Measurements from ENCODE around the gene GDPD1.
"Not testable (repeated sequence)": the region's sequence is repeated elsewhere in the genome, so short reads cannot be mapped to it uniquely, and the experiment has no call there.

The GDPD1 gene

DNA sequence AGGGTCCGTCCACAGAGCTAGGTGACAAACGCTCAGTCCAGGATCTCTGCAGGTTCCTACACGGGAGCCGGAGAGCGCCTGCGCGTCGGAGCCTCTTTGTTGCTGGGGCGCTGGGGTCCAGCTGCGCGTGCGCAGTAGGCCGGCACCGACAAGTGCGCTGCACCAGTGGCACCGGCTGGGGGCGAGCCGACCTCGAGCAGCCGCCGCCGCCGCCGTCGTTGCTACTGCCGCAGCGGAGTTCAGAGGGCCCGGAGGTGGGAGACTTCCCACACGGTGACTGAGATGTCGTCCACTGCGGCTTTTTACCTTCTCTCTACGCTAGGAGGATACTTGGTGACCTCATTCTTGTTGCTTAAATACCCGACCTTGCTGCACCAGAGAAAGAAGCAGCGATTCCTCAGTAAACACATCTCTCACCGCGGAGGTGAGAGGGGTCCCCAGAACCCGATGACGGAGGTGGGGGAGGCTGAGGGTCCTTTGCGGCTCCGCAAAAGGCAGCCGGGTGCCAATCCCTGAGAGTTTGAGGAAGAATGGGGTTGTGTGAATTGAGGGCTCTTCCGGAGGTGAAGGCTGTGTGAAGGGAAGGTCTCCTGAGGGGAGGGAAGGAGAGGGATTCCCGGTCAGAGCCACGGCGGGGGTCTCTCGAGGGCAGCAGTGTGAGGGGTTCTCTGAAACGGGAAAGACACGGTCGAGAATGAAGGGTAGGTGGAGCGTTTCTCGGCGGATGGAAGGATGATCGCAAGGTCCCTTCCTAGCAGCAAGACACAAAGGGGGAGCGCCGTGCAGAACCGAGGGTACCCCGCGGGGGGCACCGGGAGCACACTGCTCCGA is at the start of gene GDPD1:
GDPD1 (plus strand) TSS at position 184 of the 831 bp plus-strand sequence; CDS start at position 283, 99 bp downstream.
- FAIRE-seq, result no peak

DNA sequence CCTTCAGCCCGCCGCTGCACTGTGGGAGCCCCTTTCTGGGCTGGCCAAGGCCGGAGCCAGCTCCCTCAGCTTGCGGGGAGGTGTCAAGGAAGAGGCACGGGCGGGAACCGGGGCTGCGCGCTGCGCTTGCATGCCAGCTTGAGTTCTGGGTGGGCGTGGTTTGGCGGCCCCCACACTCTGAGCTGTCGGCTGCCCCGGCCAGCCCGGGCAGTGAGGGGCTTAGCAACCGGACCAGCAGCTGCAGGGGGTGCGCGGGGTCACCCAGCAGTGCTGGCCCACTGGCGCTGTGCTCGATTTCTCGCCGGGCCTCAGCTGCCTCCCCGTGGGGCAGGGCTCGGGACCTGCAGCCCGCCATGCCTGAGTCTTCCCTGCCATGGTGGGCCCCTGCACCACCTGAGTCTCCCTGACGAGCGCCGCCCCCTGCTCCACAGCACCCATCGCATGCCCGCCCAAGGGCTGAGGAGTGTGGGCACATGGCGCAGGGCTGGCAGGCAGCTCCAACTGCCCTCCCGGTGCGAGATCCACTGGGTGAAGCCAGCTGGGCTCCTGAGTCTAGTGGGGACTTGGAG is 47.8 kb upstream of the GDPD1 start:
- FAIRE-seq, result no peak

DNA sequence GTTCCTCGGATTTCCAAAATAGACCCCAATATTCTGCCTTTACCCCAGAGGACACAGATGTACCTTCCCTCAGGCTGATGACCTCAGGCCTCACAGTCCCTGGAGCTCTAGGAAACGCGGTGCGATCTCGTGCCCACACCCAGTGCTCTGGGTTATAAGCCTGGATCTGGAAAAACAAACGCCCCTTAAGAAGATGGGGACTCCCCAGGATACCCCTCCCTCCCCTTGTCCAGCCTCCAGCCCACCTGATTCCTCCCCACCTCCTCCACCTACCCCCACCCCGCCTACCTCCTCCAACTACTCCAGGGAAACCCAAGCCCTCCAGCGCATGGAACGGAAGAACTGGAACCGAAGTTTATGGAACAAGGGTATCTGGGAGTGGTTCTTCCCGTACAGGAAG is 45.6 kb upstream of the GDPD1 start:
- FAIRE-seq, result no peak

DNA sequence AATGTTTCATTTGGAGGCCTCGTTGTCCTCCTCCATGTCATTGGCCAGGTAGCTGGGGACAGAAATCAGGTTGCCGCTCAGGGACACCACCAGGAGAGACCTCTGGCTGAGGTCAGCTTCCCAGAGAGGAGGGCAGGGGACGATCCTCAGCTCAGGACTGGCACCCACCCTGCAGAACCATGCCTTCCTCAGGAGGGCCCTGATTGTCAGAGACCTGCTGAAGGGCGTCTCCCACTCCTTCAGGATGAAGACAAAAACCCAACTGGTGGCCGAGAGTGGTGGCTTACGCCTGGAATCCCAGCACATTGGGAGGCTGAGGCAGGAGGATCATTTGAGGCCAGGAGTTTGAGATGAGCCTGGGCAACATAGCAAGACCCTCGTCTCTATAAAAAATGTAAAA is 45.2 kb upstream of the GDPD1 start:
- FAIRE-seq, result no peak

DNA sequence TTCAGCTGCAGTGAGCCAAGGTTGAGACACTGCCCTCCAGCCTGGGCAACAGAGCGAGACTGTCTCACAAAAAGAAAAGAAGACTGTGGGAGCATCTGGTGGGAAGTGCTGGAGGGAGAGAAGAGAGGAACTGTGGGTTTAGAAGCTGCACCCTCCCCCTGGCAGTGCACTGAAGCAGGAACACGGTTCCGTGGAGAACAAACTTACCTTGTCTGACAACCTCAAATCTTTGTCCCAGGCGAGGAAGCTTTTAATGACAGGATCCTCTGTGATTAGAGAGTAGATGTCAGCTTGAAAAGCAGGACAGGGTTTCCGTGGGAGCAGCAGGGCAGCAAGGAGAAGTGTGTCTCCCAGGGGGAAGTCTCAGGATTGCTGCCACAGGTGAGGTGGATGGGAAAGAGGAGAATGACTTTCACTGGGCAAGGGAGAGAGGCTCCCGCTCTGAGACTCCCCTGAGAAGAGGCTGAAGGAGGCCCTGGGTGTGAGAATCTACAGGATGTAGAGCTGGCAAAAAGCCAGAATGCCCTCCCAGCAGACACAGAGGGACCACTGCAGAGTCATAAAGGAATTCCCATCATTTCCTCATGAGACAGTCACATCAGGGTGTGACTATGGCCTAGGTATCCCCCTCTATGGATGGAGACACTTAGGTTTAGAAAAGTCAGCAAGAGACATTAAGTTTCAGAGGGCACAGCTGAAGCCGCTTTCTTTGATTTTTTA is 41.9 kb upstream of the GDPD1 start:
- no peak for FAIRE-seq

DNA sequence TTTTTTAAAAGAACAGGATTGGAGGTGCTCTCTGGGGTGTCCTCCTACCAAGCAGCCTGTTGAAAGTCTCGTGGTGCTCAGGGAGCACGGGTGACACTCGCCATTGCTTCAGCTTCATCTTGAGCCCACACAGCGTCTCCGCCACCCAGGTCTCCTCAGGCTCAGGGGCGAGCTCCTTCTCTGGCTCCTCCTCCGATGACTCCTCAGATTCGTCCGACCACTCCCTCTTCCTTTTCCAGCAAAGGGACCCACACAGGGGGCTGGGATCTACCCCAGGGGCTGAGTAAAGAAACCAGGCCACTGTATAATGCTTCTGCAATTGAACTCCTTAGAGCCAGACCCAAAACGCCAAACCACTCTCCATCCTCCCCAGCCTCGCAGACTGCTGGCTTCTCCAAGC is 40.7 kb upstream of the GDPD1 start:
- FAIRE-seq, result not testable (repeated sequence)

DNA sequence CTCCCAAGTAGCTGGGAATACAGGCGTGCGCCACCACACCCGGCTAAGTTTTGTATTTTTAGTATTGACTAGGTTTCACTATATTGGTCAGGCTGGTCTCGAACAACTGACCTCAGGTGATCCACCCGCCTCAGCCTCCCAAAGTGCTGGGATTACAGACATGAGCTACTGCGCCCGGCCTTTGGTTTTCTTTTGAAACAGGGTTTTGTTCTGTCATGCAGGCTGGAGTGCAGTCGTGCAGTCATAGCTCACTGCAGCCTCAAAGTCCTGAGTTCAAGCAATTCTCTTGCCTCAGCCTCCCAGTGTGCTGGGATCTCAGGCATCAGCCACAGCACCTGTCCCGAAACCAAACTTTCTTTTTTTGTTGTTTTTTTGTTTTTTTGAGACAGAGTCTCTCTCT is 39.7 kb upstream of the GDPD1 start:
- no peak for FAIRE-seq

DNA sequence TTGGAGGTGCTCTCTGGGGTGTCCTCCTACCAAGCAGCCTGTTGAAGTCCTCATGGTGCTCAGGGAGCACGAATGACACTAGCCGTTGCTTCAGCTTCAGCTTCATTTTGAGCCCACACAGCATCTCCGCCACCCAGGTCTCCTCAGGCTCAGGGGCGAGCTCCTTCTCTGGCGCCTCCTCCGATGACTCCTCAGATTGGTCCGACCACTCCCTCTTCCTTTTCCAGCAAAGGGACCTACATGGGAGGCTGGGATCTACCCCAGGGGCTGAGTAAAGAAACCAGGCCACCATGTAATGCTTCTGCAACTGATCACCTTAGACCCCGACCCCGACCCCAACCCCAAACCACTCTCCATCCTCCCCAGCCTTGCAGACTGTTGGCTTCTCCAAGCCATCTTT is 38.8 kb upstream of the GDPD1 start:
- FAIRE-seq, result no peak

DNA sequence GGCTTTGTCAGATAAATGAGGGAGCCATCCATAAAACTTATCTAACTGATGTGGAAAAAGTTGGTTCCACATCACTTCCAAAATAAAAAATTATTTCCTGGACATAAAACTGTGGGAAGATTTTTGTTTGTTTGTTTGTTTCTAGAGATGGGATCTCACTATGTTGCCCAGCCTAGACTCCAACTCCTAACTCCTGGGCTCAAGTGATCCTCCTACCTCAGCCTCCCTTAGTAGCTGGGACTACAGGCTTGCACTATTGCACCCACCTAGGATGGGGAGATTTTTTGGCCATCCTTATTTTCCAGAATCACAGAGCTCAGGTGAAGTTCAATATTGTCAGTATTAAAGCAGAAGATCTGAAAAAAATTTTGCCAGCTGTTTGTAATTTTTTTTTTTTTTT is 34.3 kb upstream of the GDPD1 start:
- no peak for FAIRE-seq

DNA sequence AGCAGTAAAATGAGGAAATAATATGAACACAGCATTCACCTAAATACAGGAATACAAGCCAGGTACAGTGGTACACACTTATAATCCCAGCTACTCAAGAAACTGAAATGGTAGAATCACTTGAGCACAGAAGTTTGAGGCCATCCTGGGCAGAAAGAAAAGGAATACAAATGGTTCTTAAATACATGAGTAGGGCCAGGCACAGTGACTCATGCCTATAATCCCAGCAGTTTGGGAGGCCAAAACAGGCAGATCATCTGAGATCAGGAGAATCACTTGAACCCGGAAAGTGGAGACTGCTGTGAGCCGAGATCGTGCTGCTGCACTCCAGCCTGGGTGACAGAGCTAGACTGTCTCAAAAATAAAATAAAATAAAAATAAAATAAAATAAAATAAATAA is 33.5 kb upstream of the GDPD1 start:
- no peak for FAIRE-seq

DNA sequence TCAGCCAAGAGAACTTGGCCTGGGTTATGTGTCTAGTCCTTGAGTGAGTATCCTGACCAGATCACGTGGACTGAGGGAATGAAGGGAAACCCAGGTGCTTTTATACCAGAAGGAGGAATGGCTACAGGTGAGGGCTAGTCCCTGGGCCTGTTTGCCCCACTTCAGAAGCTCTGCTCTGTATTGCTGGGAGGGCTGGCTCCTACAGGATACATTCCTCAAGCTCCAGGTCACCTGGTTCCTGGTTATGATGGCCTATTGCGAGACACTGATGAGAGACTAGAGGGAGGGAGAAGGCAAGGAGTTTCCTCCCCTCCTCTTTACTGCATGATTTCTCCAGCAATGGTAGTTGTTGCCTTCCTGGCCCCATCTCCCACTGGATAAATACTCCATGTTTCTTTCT is 29.5 kb upstream of the GDPD1 start:
- FAIRE-seq, result no peak

DNA sequence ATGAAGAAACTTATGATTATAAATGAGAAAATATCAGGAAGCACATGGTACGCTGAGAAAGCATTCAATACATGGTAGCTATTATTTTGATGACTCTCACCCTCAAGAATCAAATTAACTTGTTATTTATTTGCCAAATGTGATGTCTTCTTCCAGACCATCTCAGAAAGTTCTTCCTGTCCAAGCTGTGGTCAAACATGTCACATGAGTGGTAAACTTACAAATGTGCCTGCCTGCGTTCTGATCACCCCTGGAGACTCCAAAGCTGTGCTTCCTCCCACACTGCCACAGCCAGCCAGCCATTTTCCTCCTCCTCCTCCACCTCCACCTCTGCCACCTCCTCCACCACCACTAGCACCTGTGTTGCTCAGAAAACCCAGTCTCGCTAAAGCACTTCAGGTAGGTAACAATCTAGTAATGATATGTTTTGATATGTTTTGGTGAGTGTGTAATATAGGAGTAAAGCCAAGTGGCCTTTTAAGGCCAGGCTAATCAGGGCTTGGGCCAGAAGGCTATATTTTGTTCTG is 26.9 kb upstream of the GDPD1 start:
- no peak for FAIRE-seq

DNA sequence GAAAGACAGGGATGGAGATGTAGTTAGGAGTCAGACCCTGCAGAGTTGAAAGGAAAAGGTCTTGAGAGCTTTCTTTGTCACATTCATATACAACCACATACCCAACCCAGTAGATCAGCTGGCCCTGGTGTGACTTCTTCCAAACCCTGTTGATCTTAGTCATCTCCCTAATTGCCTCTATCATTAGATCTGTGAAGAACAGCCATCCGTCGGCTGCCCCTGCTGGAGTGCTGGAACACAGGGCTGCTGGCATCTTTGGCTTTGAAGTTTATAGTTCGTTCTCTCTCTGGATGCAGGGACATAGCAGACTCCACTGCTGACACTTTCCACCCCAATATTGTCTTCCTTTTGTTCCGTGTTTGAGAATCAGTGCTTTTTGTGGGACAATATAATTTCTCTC is 20.9 kb upstream of the GDPD1 start:
- FAIRE-seq, result no peak

DNA sequence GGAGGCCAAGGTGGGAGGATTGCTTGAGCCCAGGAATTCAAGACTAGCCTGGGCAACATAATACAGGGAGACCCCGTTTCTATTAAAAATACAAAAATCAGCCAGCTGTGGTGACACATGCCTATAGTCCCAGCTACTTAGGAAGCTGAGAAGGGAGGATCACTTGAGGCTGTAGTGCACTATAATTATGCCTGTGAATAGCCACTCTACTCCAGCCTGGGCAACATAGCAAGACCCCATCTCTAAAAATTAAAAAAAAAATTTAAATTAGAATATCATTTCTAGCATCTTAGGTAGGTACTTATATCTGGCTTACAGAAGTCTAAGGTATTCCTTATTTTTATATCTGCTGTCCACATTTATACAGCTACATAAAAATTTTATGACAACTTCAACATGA is 18.0 kb upstream of the GDPD1 start:
- no peak for FAIRE-seq

DNA sequence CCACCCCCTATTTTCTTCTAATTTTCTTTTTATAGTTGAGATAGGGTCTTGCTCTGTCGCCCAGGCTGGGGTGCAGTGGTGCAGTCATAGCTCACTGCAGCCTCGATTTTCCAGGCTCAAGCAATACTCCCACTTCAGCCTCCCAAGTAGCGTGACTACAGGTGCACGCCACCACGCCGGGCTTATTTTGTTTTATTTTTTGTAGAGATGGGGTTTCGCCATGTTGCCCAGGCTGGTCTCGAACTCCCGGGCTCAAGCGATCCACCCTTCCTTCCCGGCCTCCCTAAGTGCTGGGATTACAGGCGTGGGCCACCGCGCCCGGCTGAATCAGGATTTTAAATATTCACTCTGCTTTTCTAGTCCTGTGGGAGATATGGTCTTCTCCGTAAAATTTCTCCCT is 941 bp upstream of the GDPD1 start:
- FAIRE-seq, result no peak

DNA sequence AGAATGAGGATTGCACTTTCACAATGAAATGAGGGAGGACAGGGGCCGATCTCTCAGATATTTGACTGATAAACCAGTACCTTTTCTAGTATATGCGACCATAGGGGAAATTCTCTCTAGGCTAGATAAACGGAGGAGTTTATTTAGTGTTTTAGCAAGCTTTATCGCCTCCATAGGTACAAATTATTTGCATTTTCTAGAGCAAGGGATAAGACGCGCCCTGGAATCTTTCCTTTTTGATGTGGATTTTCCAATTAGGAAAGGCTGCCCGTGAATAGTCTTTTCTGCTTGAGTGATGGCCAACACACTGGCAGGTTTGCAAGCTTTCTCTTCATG is 351 bp upstream of the GDPD1 start:
- no peak for FAIRE-seq

DNA sequence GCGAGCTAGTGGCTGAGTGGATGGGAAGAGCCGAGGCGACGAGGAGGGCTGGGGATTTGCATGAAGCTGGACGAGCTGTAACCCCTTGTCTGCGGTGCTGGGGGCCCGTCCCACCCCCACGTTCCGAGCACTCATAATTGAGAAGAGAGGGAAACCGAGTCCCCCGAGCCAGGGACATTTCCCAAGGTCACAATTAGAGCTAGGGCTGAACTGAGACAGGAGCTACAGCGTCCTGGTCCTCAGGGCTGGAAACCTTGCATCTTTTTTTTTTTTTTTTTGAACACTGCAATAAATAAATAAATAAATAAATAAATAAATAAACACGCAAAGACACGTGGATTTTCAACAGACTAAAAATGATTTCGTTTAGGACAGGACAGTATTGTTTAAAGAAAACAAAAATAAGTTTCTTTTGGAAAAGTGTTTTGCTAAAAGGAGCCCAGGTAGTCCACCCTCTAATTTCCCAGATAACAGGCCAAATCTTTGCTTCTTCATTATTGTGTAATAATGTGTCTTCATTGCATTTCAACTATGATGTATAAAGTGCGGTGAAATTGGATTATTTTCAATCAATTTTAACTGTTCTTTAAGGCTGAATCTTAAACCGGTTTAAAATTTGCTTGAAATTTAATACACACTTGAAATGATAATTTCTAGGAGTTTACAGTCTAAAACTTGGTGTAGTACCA is 992 bp downstream of the GDPD1 start:
- FAIRE-seq, result no peak

DNA sequence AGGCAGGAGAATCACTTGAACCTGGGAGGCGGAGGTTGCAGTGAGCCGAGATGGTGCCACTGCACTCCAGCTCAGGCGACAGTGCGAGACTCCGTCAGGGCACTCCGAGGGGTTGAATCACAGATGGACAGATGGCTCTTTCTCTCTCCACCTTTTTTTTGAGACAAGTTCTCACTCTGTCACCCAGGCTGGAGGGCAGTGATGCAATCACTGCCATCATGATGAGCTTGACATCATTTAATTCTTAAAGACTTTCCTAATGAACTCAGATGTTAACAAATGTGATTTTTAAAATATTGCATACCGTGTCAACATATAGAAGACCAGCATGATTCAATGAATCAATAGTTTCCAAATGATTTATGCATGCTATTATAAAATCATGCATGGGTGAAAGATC is 3.5 kb downstream of the GDPD1 start:
- FAIRE-seq, result no peak

DNA sequence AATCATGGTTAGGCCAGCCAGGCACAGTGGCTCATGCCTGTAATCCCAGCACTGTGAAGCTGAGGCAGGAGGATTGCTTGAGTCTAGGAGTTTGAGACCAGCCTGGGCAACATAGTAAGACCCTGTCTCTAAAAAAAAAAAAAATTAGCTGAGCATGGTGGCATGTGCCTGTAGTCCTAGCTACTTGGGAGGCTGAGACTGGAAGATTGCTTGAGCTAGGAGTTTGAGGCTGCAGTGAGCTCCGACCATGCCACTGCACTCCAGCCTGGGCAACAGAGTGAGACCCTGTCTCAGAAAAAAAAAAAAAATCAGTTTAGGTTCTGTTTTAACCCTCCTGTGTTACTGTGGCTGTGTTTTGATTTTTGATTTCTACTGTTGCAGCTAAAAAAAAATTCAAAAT is 8.3 kb downstream of the GDPD1 start:
- FAIRE-seq, result not testable (repeated sequence)

DNA sequence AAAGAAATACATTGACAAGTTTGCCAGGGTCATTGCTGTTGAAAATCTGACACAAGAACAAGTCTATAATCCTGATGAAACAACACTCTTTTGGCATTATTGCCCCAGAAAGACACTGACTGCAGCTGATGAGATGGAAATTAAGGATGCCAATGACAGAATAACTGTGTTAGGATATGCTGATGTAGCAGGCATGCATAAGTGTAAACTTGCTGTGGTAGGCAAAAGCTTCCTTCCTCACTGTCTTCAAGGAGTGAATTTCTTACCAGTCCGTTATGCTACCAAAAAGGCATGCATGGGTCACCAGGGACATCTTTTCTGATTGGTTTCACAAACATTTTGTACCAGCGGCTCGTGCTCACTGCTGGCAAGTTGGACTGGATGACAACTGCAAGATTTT is 10.5 kb downstream of the GDPD1 start:
- FAIRE-seq, result no peak

DNA sequence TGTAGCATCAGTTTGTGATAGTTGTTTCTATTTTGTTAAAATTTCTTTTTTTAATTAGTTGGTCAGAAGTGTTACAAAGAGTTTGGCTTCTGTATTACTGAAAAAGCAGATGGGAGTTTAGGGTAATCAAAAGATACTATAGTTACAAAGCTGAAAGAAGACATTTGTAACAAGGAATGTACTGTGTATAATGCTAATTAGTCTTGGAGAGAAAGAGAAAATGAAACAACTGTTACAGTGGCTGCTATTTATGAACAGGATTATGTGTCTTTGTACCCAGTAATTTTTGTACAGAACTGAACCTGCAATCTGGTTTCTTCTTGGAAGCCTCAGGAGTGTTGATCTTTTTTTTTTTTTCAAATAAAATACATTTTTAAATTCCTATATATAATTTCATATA is 14.3 kb downstream of the GDPD1 start:
- FAIRE-seq, result no peak

DNA sequence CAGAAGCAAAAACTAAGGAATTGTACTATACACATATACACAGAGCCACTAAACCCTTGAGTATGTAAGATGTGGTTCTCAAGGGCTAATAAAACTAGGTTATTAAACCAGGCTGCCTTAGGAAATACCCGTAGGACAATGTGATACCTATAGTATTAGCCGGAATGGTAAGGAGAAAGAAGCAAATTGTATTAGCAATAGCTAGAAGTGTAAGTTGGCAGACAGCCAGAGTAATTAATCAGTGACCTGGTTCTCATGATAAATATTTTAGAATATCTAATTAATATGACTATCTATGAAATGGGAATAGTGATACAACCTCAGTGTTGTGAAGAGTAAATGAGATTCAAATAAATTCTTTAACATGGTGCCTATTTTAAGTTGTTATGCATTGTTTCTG is 18.6 kb downstream of the GDPD1 start:
- FAIRE-seq, result no peak

DNA sequence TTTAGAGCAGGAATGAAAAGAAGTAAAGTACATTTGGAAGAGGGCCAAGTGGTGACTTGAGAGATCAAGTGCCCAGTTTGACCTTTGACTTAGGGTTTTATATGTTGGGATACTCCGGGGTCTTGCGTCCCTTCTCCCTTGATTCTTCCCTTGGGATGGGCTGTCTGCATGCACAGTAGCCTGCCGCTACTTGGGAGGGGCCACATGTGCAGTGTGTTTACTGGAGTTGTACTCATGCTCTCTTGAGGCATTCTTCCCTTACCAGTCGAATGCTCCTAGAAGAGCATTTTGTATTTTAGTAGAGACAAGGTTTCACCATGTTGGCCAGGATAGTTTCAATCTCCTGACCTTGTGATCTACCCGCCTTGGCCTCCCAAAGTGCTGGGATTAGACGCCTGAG is 23.8 kb downstream of the GDPD1 start:
- no peak for FAIRE-seq

All from colon (tissue), 2 donors.